C4-2B (cell line): ENCODE measurements around the gene MRPL43.
"Not testable (repeated sequence)": the region's sequence is repeated elsewhere in the genome, so short reads cannot be mapped to it uniquely, and the experiment has no call there.

Source experiments
- H3K27ac ChIP-seq: fragments of 450-650 bp; 2 replicates; pipeline ENCODE4 v1.5.1; 2017
- CTCF ChIP-seq: fragments of 450-650 bp; conservative IDR thresholded peaks from 2 replicates; pipeline ENCODE4 v1.5.1; 2017; ENCODE audit warnings: mild to moderate bottlenecking
- ZFX ChIP-seq: fragments of 450-650 bp; IDR thresholded peaks from 2 replicates; pipeline ENCODE4 v1.6.1; 2017

MRPL43 gene

GRCh38 chr10:100978901-100979195, 8.4 kb downstream of the MRPL43 start:
- H3K27ac ChIP-seq: no peak overlapping the region
- TF ChIP-seq ZFX: no peak
- no peak for TF ChIP-seq CTCF

GRCh38 chr10:100978121-100978900, 9.0 kb downstream of the MRPL43 start:
- TF ChIP-seq CTCF: no peak
- no peak for TF ChIP-seq ZFX
- no peak overlapping the region for H3K27ac ChIP-seq

- no peak overlapping the region; the same call in 1 of the 2 replicates for H3K27ac ChIP-seq
- TF ChIP-seq CTCF (no peak), ZFX (no peak)
Observed at GRCh38 chr10:100977436-100977835, 9.9 kb downstream of the MRPL43 start.

- no peak for TF ChIP-seq ZFX
- no peak for TF ChIP-seq CTCF
- H3K27ac ChIP-seq: no peak overlapping the region; the same call in 1 of the 2 replicates
Observed at GRCh38 chr10:100976906-100977305, 10.4 kb downstream of the MRPL43 start.

GRCh38 chr10:100975397-100975796, 11.9 kb downstream of the MRPL43 start:
- H3K27ac ChIP-seq: not testable (repeated sequence)

- H3K27ac ChIP-seq: no peak overlapping the region
- TF ChIP-seq CTCF: no peak
- TF ChIP-seq ZFX: no peak
Observed at GRCh38 chr10:100972904-100973535, 14.3 kb downstream of the MRPL43 start.

- H3K27ac ChIP-seq: no peak overlapping the region
- TF ChIP-seq CTCF: no peak
- no peak for TF ChIP-seq ZFX
Observed at GRCh38 chr10:100972115-100972903, 15.0 kb downstream of the MRPL43 start.
